K562 (cell line): ENCODE results near the gene OR7A5. TPM values are rescaled to one million over a fixed set of nuclear protein-coding genes. Genes with fewer than 3 reads are reported as not detected.

ENCODE experiments used
- ATAC-seq: fragments of 200-7000 bp; cut with Tn5 transposase; 3 replicates; pipeline ENCODE4 v1.9.1; 2020; ENCODE audit warnings: moderate library complexity
- BruUV-seq: library from RNA; stranded (reverse); fragments of 400-500 nt; replicated peaks from 2 replicates; lab custom pipeline; 2021; lab: Mats Ljungman, UMichigan
- CTCF ChIA-PET: fragments of 300-600 bp; formaldehyde crosslinking; extraction: SDS; loops from one replicate; lab custom pipeline; 2021; ENCODE audit warnings: low intra/inter-chr PET ratio; lab: Yijun Ruan, JAX
- POLR2A ChIA-PET: fragments of 300-600, 350-650 bp; sonication (Branson Sonifier 250); formaldehyde crosslinking; extraction: SDS; loops from one replicate; lab custom pipeline; 2021; ENCODE audit warnings: antibody characterized with exemption, inconsistent platforms; lab: Yijun Ruan, JAX
- DNase-seq, 4 experiments: peaks; one replicate each; pipeline versions ENCODE4 v3.0.0 to v3.0.0-alpha.2; 2011 to 2018; ENCODE audit warnings: low spot score in 3 of 4, mixed read lengths in 3 of 4; ENCODE audit errors: extremely low read depth in 1 of 4
- FAIRE-seq: peaks from 2 replicates; lab custom pipeline; 2011; peaks lifted over from hg19 to GRCh38; lab: Jason Lieb, UNC
- H2AFZ ChIP-seq: 2 replicates; pipeline ENCODE4 v1.6.0; 2011; ENCODE audit warnings: low read depth, low read length, control low read depth, inconsistent platforms
- H3K27ac ChIP-seq: fragments of 200-600 bp; 3 replicates; pipeline ENCODE4 v1.8.0; 2011; ENCODE audit warnings: low read depth, mild to moderate bottlenecking, control low read depth, inconsistent platforms, low read length, moderate library complexity, mixed read lengths; ENCODE audit errors: extremely low read depth
- H3K27me3 ChIP-seq, 2 experiments: fragments of 300-600 bp in 1 of 2; 2 replicates in 1 of 2; 3 replicates in 1 of 2; pipeline versions ENCODE4 v1.6.0 to v1.8.0; 2011; ENCODE audit warnings: inconsistent platforms in 2 of 2, low read length in 2 of 2, mild to moderate bottlenecking in 1 of 2, mixed read lengths in 1 of 2, moderate library complexity in 1 of 2; ENCODE audit not compliant: control insufficient read depth in 2 of 2, insufficient read depth in 2 of 2
- H3K36me3 ChIP-seq: fragments of 300-600 bp; 3 replicates; pipeline ENCODE4 v1.8.0; 2011; ENCODE audit warnings: mild to moderate bottlenecking, low read length, inconsistent platforms; ENCODE audit not compliant: control insufficient read depth, insufficient read depth
- H3K4me1 ChIP-seq, 2 experiments: fragments of 200-600 bp in 1 of 2; replicated peaks in 1 of 2; 2 replicates in 1 of 2; 3 replicates in 1 of 2; pipeline versions ENCODE4 v1.5.1 to v1.8.0; 2011; ENCODE audit warnings: inconsistent platforms in 2 of 2, low read length in 2 of 2, mild to moderate bottlenecking in 1 of 2, mixed read lengths in 1 of 2, moderate library complexity in 1 of 2; ENCODE audit not compliant: control insufficient read depth in 2 of 2, insufficient read depth in 2 of 2
- H3K4me2 ChIP-seq: 2 replicates; pipeline ENCODE4 v1.6.1; 2011; ENCODE audit warnings: low read length, control low read depth, inconsistent platforms, mixed read lengths; ENCODE audit not compliant: insufficient read depth
- H3K4me3 ChIP-seq: fragments of 200-600 bp; sonication (generic), shearing (Covaris generic); 2 replicates; pipeline ENCODE4 v1.5.1; 2016; ENCODE audit warnings: control low read depth, inconsistent platforms
- H3K79me2 ChIP-seq: fragments of 200-600 bp; 3 replicates; pipeline ENCODE4 v1.8.0; 2011; ENCODE audit warnings: low read length, inconsistent platforms; ENCODE audit not compliant: control insufficient read depth, insufficient read depth
- H3K9ac ChIP-seq, 2 experiments: 2 replicates each; pipeline versions ENCODE4 v1.6.0 to v1.6.1; 2011; ENCODE audit warnings: low read depth in 2 of 2, low read length in 2 of 2, control low read depth in 1 of 2, inconsistent platforms in 1 of 2, mild to moderate bottlenecking in 1 of 2, mixed read lengths in 1 of 2; ENCODE audit not compliant: insufficient read depth in 1 of 2
- H3K9me1 ChIP-seq: one replicate; pipeline ENCODE4 v1.6.0; 2011; ENCODE audit warnings: inconsistent platforms, mild to moderate bottlenecking, low read length, moderate library complexity; ENCODE audit not compliant: control insufficient read depth, insufficient read depth
- H3K9me3 ChIP-seq: replicated peaks from 2 replicates; pipeline ENCODE4 v1.5.1; 2011; ENCODE audit warnings: low read depth, low read length, inconsistent platforms; ENCODE audit not compliant: control insufficient read depth, insufficient read depth
- H4K20me1 ChIP-seq: replicated peaks from 2 replicates; pipeline ENCODE4 v1.6.1; 2011; ENCODE audit warnings: low read length, inconsistent platforms, mixed read lengths; ENCODE audit not compliant: control insufficient read depth, insufficient read depth
- DMBX1 ChIP-seq: fragments of 250-450 bp; sonication (Bioruptor Pico); IDR thresholded peaks from 2 replicates; pipeline ENCODE4 v1.8.0; 2022; ENCODE audit warnings: inconsistent platforms, mild to moderate bottlenecking, moderate library complexity, borderline replicate concordance
- ESRRB ChIP-seq: fragments of 250-450 bp; sonication (Bioruptor Pico); IDR thresholded peaks from 2 replicates; pipeline ENCODE4 v1.5.0; 2020; ENCODE audit warnings: mild to moderate bottlenecking, moderate library complexity, borderline replicate concordance
- NFYB ChIP-seq: IDR thresholded peaks from 2 replicates; pipeline ENCODE4 v1.6.1; 2011; ENCODE audit warnings: mild to moderate bottlenecking, moderate library complexity; ENCODE audit not compliant: insufficient read length; ENCODE audit errors: extremely low read depth
- REST ChIP-seq, 2 experiments: fragments of 450-650 bp; formaldehyde crosslinking in 1 of 2; IDR thresholded peaks; 2 replicates each; pipeline versions ENCODE4 v1.4.0 to v1.6.1; 2014 to 2020; ENCODE audit warnings: mild to moderate bottlenecking in 2 of 2, borderline replicate concordance in 1 of 2, low read depth in 1 of 2
- ZNF24 ChIP-seq: fragments of 450-650 bp; IDR thresholded peaks from 2 replicates; pipeline ENCODE4 v1.6.1; 2016
- ZNF717 ChIP-seq: fragments of 250-450 bp; sonication (Bioruptor Pico); IDR thresholded peaks from 2 replicates; pipeline ENCODE4 v1.5.0; 2021
- WGBS: fragments of 100-300 bp; shearing (Covaris generic); methylation state at CpG from one replicate; pipeline ENCODE4 v1.1.6; 2016; ENCODE audit warnings: low coverage, mixed read lengths; ENCODE audit not compliant: insufficient coverage; ENCODE audit errors: missing lambda C conversion rate; 5-methylcytosine and 5-hydroxymethylcytosine counted together
- in situ Hi-C: fragments of 300-500 bp; cut with MboI; formaldehyde crosslinking; loops from 4 replicates; pipeline ENCODE4 v1.15.0; 2018; ENCODE audit warnings: inconsistent platforms, mixed read lengths
- intact Hi-C: fragments of 100-400 bp; cut with micrococcal nuclease; formaldehyde crosslinking; loops from 2 replicates; pipeline ENCODE4 v1.14.2; 2022
- polyA plus RNA-seq, 8 experiments: library from polyadenylated mRNA; depleted of rRNA in 4 of 8; stranded (reverse) in 5 of 8; unstranded in 3 of 8; fragments of >200 nt; fragmentation: Nextera tagmentation in 2 of 8; fragmentation: Illumina TruSeq in 1 of 8; extraction: Ambion mirVana in 2 of 8; extraction: Trizol in 1 of 8; gene quantifications; 2 replicates each; pipeline versions ENCODE4 v1.2.1 to v1.2.3, GENCODE V29; 2011 to 2014; ENCODE audit warnings: inconsistent platforms in 1 of 8, missing spikeins in 1 of 8
- total RNA-seq, 7 experiments: library from RNA; depleted of rRNA in 6 of 7; stranded (reverse); fragments of >200 nt in 6 of 7; fragmentation: Illumina TruSeq in 2 of 7; extraction: Trizol in 2 of 7; gene quantifications; 2 replicates each; pipeline versions ENCODE4 v1.2.1 to v1.2.3, GENCODE V29; 2011 to 2021; ENCODE audit warnings: low replicate concordance in 1 of 7
- TF ChIP-seq, protein P1 (sequence below): fragments of 450-650 bp; IDR thresholded peaks from 2 replicates; pipeline ENCODE4 v1.6.1; 2017; ENCODE audit warnings: antibody characterized with exemption, mild to moderate bottlenecking

The OR7A5 gene
- total and polyA plus RNA-seq, 9 of the 15 experiments (the other 6 are each of a cell fraction or from before 2014, with no cell fraction given): not detected

- FAIRE-seq: no peak
Measured at GRCh38 chr19:14843578-14843977, 8.6 kb upstream of the OR7A5 start.

More at GRCh38 chr19:14843578-14843977, 8.6 kb upstream of the OR7A5 start:
- no peak for ATAC-seq
- POLR2A ChIA-PET: interaction anchor here (0.8 kb wide), 1 partner anchor 11 kb away, joined by 4 read pairs; no protein-coding TSS in a partner anchor
- intact Hi-C loops (no loop called here), in situ Hi-C loops (no loop called here)
- 0% methylated on average over 6 of the region's 6 CpGs for WGBS
- BruUV-seq: no TSS peak
- no peak overlapping the region for H3K4me2 ChIP-seq
- no peak overlapping the region for H3K27ac ChIP-seq
- no peak overlapping the region for H3K4me3 ChIP-seq
- no peaks in the 10 kb centered on the region; the same call in 1 of the 2 replicates for H3K9me3 ChIP-seq
- H4K20me1 ChIP-seq: no peaks in the 10 kb centered on the region
- TF ChIP-seq DMBX1 (no peak), ZNF24 (no peak), ZNF717 (CRISPR knock-in tag) (no peak), NFYB (no peak), ESRRB (no peak), REST (IDR thresholded peaks at IDR 0.05; ENCODE audit: borderline replicate concordance) (no peak), REST (CRISPR knock-in tag; IDR thresholded peaks at IDR 0.05; ENCODE audit: low read depth) (no peak)
- TF ChIP-seq, protein P1, sequence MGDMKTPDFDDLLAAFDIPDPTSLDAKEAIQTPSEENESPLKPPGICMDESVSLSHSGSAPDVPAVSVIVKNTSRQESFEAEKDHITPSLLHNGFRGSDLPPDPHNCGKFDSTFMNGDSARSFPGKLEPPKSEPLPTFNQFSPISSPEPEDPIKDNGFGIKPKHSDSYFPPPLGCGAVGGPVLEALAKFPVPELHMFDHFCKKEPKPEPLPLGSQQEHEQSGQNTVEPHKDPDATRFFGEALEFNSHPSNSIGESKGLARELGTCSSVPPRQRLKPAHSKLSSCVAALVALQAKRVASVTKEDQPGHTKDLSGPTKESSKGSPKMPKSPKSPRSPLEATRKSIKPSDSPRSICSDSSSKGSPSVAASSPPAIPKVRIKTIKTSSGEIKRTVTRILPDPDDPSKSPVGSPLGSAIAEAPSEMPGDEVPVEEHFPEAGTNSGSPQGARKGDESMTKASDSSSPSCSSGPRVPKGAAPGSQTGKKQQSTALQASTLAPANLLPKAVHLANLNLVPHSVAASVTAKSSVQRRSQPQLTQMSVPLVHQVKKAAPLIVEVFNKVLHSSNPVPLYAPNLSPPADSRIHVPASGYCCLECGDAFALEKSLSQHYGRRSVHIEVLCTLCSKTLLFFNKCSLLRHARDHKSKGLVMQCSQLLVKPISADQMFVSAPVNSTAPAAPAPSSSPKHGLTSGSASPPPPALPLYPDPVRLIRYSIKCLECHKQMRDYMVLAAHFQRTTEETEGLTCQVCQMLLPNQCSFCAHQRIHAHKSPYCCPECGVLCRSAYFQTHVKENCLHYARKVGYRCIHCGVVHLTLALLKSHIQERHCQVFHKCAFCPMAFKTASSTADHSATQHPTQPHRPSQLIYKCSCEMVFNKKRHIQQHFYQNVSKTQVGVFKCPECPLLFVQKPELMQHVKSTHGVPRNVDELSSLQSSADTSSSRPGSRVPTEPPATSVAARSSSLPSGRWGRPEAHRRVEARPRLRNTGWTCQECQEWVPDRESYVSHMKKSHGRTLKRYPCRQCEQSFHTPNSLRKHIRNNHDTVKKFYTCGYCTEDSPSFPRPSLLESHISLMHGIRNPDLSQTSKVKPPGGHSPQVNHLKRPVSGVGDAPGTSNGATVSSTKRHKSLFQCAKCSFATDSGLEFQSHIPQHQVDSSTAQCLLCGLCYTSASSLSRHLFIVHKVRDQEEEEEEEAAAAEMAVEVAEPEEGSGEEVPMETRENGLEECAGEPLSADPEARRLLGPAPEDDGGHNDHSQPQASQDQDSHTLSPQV: no peak
- TF ChIP-seq, all 486 proteins: peak for 0
- Histone ChIP-seq H3K79me2 (no peaks in the 10 kb centered on the region), H3K4me1 (no peaks in the 10 kb centered on the region), H2AFZ (no peak overlapping the region), H3K9ac (no peak overlapping the region), H3K27me3 (peaks cover 13 to 25% of the 10 kb centered on the region in 2 experiments), H3K9me1 (no peaks in the 10 kb centered on the region), H3K36me3 (no peaks in the 10 kb centered on the region)
- DNase-seq: no peak
- CTCF ChIA-PET: no interaction called here
